ENCODE measurements around the gene KRT82.
"Not testable (repeated sequence)": the region's sequence is repeated elsewhere in the genome, so short reads cannot be mapped to it uniquely, and the experiment has no call there.

The KRT82 gene

DNA sequence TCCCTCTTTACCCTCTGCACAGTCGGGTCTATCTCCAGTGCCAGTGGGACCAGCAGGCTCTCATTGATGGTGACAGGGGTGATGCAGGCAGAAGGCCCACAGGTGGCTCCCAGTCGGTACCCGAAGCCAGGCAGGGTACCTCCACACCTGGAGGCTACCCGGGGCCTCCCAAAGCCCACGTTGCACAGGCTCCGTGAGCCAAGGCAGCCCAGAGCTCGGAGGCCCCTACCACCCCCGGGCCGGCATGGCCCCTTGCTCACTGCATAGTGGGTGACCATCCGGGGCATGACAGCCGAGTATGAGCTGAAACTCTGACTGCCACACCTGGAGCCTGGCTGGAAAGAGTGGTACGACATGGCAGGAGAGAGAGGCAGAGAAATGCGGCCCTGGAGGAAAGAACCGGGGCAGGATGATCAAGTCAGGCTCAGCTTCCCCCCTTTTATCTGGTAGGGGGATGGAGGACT lies at the start of gene KRT82:
Gene KRT82 (minus strand): TSS at position 414 of the 464 bp plus-strand sequence. CDS start 58 bp downstream, at position 356.
- no peak for DNase-seq

DNA sequence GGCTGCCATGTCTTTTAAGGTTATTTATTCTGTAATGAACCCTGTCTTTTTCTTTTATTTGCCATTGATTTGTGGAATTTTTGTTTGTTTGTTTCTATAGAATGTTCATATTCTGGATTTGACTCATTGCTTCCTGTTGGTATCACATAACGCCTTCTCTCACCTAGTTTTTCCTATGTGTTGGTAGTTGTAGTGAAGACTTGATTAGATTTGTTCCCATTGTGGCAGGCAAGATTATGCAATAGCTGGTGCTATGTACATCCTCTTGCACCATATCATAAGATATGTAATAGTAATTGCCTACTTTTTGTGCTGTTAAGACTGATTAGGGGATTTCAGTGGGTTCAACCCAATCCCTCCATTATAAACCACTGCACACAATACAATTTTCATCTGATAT lies 49.7 kb upstream of the KRT82 start:
- no peak for DNase-seq

DNA sequence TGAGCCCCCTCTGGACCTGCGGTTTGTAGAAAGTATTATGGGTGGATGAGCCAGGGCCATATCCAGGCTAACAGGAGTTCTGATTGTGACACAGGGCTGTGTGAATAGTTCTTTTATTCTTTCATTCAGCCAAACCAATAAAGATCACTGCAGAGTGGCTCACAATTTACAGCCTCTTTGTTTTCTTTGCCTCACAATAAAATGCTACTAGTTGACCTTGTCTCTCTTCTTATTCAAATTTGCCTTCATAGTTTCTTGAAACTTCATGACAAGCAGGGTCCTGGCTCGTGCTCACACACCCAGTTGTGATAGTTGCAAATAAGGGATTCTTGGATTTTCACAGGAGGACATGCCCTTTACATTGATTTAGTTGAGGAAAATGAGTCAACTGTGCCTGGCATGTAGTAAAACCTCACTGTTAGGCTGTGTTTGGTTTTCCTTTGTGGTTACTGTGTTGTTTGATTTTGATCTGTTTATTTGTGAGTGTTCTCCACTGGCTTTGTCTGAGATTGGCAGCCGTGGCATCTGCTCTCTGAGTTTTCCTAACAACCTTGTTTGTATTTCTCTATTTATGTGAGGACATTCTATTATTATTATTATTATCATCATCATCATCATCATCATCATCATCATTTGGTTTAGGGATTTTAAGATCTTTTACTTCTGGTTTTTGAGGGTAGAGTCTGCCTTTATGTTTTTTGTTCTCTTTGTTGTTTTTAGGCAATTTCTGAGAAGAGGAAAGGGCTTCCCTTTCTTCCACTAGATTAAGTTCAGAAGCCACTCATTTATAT lies 48.5 kb upstream of the KRT82 start:
- DNase-seq, result no peak

DNA sequence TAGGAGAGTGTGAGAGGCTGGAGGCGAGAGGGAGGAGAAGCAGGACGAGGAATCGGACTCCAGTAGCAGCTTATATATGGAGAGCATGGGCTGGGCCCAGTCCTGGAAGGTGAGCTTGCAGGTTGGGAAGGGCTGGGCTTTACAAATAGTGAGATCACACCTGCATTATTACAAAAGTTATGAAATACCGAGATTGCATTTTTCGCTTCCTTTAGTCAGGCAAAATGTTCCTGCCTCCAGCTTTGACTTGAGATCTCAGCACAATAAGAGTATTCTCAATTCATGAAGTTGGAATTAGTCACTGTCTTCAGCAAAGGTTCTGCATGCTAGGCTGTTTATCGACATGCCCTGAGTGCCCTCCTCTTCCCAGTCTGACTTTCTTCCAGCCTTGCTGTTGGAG lies 46.0 kb upstream of the KRT82 start, which contains the start of gene KRT6B:
Gene KRT6B (minus strand): TSS at position 46 of the 400 bp plus-strand sequence. CDS start 68 bp downstream, outside the sequence.
- DNase-seq, result no peak

DNA sequence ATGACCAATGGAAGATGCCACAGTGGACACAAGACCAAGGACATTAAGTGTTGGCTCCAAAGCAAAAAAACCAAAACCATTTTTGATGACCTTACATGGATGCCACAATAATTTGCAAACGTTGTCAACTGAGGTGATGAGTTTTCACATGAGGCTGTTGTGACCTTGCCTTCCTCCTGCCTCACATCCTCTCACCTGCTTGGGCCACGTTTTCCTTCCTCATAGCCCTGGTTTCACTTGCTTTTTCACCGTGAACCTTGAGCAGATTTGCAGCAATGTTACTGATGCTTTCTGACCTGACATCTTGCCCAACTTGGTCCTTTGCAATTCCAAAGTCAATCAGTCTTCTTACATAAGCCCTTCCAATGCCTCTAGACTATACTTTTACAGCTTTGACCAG lies 42.1 kb upstream of the KRT82 start:
- no peak for DNase-seq

DNA sequence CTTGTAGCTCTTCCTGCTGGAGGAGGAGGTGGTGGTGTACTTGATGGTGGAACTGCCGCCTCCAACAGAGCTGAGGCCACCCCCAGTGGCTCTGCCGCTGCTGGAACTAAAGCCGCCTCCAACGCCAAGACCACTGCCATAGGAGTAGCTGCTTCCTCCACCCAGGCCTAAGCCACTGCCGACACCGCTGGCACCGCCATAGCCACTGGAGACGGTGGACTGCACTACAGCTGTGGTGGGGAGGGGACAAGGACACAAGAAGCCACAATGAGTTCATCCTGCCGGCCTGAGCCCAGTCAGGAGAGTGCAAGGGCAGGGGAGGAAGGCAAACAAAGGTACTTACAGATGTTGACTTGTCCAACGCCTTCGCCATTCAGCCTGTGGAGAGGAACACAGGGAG lies 41.1 kb upstream of the KRT82 start:
- not testable (repeated sequence) for DNase-seq

DNA sequence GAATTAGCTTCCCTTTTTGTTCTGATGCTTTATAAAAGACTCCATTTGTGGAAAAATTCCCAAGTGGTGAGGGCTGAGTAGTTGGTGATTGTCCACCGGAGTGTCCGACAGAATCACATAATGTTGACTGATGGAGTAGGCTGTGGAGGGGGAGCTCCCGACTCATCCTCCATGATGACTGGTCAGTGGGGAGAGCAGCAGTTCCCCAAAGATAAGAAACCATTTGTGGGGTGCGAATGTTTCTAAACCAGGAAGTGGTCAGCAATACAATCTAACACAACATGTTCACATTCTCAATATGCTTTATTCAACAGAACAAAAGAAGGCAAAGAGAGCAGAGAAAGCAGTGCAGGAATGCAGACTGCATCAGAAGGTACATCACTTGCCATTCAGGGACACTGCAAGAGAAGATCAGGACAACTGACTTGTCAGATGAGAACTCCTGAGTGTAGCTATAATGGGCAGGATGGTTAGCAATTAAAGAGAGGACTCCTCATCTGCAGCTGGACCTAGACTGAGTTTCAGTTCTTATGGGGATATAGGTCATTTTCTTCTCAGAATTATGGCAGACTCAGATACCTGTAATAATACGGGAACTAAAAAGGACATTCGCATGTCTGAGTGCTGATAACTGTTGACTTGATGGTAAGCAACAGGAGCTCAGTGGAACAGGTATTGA lies 40.4 kb upstream of the KRT82 start:
- DNase-seq, result no peak

DNA sequence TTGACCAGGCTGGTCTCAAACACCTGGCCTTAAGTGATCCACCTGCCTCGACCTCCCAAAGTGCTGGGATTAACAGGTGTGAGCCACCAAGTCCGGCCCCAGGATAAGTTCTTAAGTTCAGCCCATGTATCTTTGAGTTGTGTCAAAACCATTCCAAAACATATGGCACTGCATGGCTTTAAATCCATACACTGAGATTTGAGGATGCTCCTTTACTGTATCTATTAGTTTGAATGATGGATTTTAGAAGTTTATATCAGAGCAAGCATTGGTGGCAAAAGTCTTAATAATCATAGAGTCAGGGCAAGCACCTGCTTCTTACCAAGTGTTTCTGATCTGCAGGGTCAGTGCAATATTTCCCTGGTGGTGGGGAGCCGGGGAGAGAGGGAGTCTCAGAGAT lies 39.7 kb upstream of the KRT82 start:
- DNase-seq, result no peak

DNA sequence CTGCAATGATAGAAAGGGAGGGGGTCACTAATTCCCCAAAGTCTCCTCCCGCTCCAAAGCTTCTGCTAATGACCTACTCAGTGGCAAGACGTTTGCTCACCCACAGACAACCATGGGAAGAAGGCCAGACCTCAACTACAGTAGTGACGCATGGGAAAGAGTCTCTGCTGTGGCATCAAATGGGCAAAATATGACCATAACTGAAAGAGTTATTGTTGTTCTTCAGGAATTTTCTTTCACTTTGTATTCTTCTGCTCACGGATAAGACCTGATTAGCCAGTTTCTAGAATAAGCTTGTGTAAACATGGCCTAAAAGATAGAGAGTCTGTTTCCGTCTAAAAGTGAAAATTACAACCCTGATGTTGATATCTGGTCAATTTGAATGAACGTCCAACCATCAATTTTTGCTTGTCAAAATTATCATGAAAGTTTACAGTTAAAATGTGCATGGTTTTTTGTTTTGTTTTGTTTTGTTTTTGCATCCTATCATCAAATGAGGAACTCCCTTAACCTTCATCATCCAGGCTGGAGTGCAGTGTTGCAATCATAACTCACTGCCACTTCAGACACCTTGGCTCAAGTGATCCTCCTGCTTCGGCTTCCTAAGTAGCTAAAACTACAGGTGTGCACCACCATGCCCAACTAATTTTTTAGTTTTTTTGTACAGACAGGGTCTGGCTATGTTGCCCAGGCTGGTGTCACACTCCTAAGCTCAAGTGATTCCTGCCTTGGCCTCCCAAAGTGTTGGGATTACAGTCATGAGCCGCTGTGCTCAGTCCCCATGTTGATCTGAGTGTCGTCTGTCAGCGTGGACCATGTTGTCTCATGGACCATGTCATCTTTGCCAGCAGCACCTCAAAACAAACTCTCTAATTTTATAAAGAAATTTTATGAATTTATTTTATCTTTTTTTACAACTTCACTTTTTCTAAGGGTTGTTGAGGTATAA lies 38.8 kb upstream of the KRT82 start:
- DNase-seq, result no peak

DNA sequence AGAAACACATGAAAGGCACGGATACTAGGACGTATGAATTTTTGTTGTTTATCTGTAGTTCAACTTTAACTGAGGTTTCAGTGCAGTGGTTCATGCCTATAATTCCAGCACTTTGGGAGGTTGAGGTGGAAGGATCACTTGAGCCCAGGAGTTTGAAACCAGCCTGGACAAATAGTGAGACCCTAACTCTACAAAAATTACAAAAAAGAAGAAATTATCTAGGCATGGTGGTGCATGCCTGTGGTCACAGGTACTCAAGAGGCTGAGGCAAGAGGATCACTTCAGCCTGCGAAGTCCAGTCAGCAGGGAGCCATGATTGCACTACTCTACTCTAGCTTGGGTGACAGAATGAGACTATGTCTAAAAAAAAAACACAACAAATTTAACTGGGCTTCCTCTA lies 37.8 kb upstream of the KRT82 start:
- DNase-seq, result no peak

DNA sequence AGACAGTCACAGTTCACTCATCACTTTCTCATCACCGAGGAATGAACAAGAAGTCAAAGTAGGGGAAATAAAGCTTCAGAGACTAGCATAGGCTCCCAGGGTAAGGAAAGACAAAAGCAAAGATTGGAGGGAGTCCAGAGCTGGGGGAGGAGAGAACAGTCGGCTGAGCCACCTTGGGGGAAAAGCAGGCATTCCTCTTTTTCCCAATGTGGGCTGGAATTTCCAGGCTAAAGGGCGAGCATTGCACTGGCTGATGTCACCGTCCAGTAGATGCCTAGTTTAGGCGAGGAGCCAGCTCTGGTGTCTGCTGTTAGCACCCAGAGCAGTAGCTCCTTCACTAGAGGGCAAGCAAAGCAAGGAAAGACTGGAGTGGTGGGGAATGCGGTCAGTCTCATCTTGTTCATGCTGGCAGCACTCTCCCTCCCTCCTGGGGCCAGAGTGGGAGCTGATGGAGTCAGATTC lies 36.5 kb upstream of the KRT82 start:
- DNase-seq, result no peak

DNA sequence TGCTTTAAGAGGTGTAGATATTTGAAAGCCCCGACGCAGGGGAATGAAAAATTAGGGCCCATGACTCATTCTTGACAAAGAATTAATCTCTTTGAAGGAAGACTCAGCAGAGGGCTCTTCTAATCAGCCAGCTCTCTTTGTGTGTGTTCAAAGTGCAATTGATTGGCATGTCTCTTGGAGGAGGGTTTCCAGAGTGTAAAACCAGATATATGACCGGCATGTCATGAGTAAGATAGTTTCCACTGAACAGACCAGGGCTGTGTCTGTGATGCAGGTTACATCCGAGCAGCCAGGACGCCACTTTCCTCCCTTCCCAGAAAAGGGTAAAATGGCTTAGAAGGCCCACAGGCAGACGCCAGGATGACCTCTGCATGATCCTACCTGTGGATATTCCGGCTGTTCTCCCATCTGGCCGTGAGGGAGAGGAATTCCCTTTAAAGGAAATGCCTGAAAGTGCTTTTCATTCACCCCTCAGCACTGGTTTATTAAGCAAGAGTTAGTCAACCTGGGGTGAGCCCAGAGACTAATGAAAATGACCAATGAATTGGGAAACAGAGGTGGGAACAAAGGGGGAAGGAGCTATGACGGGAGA lies 35.3 kb upstream of the KRT82 start:
- DNase-seq, result no peak

DNA sequence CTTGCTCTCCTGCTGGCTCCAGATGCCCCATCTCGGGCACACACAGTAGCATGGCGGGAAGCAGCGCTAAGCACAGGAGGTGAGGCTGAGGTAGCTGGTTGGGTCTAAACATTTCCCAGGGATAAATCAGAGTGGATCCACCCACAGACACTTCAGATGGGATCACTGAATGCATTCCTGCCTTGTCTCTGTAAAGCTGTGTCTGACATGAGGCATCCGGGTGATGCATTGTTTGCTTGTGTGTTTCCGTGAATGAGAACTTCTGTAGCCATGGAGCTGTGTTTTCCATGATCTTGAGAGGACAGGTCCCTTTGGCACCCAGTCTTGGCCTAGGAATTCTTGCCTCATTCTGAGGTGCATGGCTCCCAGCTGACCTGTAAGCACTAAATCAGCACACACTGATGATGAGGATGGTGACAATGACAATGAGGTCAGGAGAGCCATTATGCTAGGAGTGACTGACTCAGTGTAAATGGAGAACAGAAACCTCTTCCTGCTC lies 34.7 kb upstream of the KRT82 start:
- DNase-seq, result no peak

DNA sequence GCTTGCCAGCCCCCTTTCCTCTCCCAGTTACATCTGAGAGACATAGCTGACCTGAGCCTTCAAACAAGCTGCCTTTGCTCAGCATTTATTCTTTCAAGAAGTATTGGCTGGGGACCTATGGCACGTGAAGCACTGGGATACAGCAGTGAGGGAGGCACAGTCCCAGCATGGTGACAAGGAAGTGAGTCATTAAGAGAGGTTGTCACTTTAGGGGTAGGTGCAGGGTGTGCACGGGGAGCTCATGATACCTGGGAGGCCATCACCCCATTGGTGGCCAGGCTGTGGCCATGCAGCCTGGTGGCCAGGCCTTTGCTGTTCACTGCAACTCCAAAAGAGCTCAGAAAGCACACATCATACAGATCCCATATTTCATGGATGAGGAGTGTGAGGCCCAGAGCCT lies 33.7 kb upstream of the KRT82 start:
- DNase-seq, result no peak

DNA sequence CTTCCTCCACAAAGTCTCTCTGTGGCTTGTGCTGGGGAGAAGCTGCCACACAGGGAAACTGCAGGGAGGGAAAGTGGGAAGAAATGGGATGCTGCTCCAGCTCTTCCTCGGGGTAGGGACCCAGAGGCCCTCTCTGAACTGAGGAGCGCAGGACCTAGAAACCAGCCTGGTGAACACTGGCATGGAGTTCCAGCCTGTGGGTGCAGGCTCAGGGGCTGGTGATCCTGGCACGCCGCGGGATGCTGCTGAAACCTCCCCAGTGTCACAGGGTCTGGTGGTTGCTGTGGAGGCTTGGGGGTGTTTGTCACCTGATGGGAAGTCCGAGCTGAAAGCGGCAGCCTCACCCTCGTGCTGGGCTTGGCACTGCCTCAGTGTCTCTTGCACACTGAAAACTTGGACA lies 33.3 kb upstream of the KRT82 start:
- no peak for DNase-seq

DNA sequence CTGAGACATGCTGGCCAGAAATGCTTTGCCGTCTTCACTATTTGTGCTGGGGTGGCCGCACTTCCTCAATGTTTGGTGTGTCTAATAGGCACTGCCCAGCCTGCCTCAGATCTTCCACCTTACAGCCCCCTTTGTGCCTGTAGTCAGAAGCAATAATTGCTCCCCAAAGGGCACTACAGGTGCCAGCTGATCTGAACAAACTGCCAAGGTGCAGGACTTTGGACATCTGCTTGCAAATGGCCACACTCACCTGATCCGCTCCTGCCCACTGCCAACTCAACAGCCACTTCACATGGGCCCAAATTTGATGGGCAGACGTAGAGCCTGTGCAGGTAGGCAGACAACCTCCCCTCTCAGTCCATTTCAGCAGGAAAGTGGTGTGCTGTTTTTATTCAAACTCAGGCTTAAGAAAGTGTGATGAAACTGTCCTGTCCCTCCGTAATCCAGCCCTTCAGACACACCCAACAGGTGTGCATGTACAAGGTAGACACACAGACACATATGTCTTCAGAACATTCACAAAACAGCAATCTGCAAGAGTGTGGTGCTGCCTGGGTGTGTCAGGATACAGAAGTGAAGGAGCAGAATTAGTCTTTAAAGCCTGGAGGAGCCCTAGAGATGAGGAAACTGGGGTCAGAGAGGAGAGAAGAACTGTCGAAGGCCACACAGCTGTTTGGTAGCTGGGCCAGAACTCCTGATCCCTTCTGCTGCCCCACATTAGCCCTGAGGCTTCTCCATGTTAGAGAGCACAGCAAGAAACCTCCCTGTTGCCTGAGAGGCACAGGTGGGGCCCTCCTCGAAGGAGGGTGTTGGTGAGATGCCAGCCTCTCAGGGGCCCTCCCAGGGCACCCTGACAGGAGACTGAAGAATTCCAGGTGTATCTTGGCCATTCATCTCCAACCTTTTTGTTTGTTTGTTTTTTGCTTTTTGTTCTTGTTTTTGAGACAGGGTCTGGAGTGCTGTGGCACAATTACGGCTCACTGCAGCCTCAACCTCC lies 32.5 kb upstream of the KRT82 start:
- DNase-seq, result no peak

DNA sequence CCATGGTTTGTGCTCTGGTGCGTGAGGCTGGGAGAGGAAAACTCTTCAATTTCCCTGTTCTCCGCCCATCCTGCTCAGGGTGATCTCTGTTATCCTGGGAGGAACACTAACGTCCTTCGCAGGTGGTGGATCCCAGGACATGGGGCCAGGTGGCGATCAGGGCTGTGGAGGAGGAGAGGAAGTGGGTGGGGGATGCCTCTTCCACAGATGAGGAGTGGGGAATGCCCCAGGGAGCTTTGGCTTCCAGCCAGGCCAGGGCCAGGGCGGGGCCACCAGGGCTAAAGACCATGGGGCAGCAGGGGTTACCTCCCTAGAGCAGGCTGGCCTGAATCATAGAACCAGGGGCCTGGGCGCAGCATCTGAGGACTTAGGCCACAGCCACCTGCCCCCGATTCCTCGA lies 31.4 kb upstream of the KRT82 start:
- DNase-seq, result no peak

DNA sequence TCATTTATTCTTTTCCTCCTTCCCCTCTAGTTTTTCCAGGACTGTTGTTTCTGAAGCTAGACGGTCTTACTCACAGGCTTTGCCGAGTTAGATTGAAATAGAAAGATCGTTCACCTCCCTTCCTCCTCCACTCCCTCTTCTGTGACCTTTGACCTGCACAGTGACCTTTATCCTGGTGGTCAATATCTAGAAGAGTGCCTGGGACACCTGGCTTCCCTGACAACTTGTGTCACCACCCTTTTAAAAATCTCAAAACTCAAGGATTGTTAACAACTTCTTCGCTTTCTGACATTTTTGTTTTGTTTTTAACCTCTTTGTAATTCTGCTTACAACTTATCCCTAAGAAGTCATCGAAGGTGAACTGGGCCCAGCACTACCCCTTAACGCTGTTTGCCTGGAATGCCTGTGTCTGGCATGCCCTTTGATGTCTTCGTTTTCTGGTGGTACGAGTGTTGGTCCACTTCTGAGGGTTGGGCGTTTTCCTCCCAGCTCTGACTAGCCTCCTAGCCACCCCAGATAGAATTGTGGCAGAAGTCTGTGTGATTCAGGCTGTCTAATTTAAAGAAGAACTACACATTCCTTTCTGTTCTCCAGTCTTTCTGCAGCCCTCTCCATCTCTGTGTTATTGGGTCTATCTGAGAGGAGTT lies 30.8 kb upstream of the KRT82 start:
- no peak for DNase-seq

DNA sequence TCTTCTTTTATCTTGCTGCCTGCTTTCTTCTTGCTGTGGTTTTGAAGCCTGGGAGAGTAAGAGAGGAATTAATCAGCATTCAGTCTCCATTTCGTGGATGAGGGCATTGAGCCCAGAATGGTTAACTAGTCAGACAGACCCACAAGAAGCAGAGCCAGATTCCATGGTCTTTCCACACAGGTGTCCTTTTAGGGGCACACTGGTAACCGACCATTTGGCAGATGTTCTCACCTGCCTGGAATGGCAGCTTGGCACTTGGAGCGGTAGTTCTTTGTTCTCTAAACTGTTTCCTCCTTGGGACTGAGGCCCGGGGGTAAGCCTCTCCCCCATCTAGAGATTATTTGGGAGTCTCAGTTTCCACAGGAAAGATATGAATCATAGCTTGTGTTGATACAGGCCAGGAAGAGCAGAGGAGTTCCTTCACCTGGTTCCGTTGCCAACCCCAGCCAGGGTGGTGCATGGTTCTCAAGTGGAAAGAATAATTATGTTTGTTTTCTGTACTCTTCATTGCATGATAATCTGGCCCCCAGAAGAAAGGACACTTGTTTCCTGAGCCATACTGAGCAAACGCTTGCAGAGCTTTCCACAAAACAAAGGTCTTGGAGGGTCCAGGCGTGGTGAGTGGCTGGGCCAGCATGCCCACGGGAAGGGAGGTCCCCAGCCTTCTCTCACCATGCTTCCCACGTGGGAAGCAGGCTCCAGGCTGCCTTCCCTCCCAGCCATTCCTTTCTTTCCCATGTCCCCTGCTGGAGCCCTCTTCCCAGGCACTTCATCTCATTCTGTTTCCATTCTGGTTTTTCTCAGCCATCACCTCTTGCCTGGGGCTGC lies 30.1 kb upstream of the KRT82 start:
- DNase-seq, result no peak

DNA sequence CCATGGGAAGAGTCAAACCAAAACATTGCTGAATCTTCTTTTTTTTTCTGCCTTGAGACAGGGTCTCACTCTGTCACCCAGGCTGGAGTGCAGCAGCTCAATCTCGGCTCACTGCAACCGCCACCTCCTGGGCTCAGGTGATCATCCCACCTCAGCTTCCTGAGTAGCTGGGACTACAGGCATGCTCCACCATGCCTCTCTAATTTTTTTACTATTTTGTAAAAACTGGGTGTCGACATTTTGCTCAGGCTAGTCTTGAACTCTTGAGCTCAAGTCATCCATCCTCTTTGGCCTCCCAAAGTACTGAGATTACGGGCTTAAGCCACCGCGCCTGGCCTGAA lies 29.5 kb upstream of the KRT82 start:
- DNase-seq, result no peak
